ENCODE measurements around the gene RPP25. TPM values are rescaled to one million over a fixed set of nuclear protein-coding genes. Genes with fewer than 3 reads are reported as not detected.

The RPP25 gene
- total RNA-seq, 6 experiments from 2014 or later = 0.76 to 1.7 (median 1.5) TPM

GRCh38 chr15:74962671-74963070 lies 6.1 kb upstream of the RPP25 start:
- TF ChIP-seq CTCF (IDR thresholded peaks at IDR 0.05) = no peak
- H3K4me1 Mint-ChIP-seq (ENCODE audit: low read depth) = peaks cover 55% of the 10 kb centered on the region
- H3K27ac Mint-ChIP-seq = no peak overlapping the region
- H3K4me3 Mint-ChIP-seq = no peak overlapping the region
- H3K36me3 Mint-ChIP-seq (ENCODE audit: low read depth) = no peaks in the 10 kb centered on the region
- H3K27me3 Mint-ChIP-seq (ENCODE audit: insufficient read depth) = peaks cover 14% of the 10 kb centered on the region
- no peaks in the 10 kb centered on the region for H3K9me3 Mint-ChIP-seq
- DNase-seq = no peak

- H3K27ac Mint-ChIP-seq = no peak overlapping the region
- no peaks in the 10 kb centered on the region for H3K36me3 Mint-ChIP-seq (ENCODE audit: low read depth)
- H3K4me1 Mint-ChIP-seq (ENCODE audit: low read depth) = peaks cover 58% of the 10 kb centered on the region
- no peak for DNase-seq
- H3K9me3 Mint-ChIP-seq = no peaks in the 10 kb centered on the region
- no peak for TF ChIP-seq CTCF (IDR thresholded peaks at IDR 0.05)
- peaks cover 14% of the 10 kb centered on the region for H3K27me3 Mint-ChIP-seq (ENCODE audit: insufficient read depth)
- no peak overlapping the region for H3K4me3 Mint-ChIP-seq
Measured at GRCh38 chr15:74962219-74962618, 5.6 kb upstream of the RPP25 start.

DNA sequence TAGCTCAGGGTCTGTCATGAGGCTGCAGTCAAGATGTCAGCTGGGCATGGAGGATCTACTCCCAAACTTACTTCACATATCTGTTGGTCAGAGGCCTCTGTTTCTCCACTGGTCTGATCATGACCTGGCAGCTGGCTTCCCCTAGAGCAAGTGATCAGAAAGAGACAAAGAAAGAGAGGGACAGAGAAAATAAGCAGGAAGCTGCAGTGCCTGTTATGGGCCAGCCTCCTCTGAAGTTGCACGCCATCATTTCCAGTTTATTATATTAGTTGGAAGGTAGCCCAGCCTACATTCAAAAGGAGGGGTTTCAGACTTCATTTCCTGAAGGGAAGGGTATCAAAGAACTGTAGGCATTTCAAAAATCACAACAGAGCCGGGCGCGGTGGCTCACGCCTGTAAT lies 5.0 kb upstream of the RPP25 start:
- H3K4me1 Mint-ChIP-seq (ENCODE audit: low read depth) = peaks cover 58% of the 10 kb centered on the region
- peaks cover 14% of the 10 kb centered on the region for H3K27me3 Mint-ChIP-seq (ENCODE audit: insufficient read depth)
- H3K36me3 Mint-ChIP-seq (ENCODE audit: low read depth) = no peaks in the 10 kb centered on the region
- H3K9me3 Mint-ChIP-seq = no peaks in the 10 kb centered on the region
- H3K27ac Mint-ChIP-seq = no peak overlapping the region
- no peak for TF ChIP-seq CTCF (IDR thresholded peaks at IDR 0.05)
- no peak for DNase-seq
- H3K4me3 Mint-ChIP-seq = no peak overlapping the region

DNA sequence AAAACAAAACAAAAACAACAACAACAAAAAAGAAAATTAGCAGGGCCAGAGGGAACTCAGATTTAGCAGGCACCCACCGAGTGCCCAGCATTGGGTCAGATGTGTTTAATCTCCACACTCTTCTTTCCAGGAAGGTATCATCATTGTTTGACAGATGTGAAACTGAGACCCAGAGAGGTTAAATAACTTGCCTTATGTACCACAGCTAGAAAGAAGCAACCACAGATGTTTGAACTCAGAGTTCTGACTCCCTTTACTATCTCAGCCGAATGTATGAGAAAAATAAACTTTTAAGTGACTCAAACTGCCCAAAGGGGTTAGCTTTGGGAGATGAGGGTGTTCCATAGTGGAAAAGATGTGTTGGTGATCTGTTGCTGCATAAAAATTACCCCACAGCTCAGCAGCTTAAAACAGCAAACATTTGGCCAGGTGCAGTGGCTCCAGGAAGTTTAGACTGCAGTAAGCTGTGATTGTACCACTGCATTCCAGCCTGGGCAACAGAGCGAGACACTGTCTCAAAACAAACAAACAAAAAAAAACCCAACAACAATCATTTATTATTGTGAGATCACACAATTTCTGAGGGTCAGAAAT lies 4.5 kb upstream of the RPP25 start:
- peaks cover 14% of the 10 kb centered on the region for H3K27me3 Mint-ChIP-seq (ENCODE audit: insufficient read depth)

GRCh38 chr15:74960286-74960685 lies 3.7 kb upstream of the RPP25 start:
- Mint-ChIP-seq H3K27me3 (ENCODE audit: insufficient read depth) (peaks cover 14% of the 10 kb centered on the region), H3K4me1 (ENCODE audit: low read depth) (peaks cover 56% of the 10 kb centered on the region)
- no peak for DNase-seq

More for the DNA sequence above, 4.5 kb upstream of the RPP25 start:
- H3K4me3 Mint-ChIP-seq = no peak overlapping the region
- H3K27ac Mint-ChIP-seq = no peak overlapping the region; the same call in 1 of the 2 replicates
- no peaks in the 10 kb centered on the region for H3K36me3 Mint-ChIP-seq (ENCODE audit: low read depth)
- H3K4me1 Mint-ChIP-seq (ENCODE audit: low read depth) = peaks cover 58% of the 10 kb centered on the region
- H3K9me3 Mint-ChIP-seq = no peaks in the 10 kb centered on the region
- DNase-seq = no peak
- TF ChIP-seq CTCF (IDR thresholded peaks at IDR 0.05) = no peak

More at GRCh38 chr15:74960286-74960685, 3.7 kb upstream of the RPP25 start:
- TF ChIP-seq CTCF (IDR thresholded peaks at IDR 0.05) = no peak
- no peaks in the 10 kb centered on the region for H3K9me3 Mint-ChIP-seq
- no peak overlapping the region for H3K27ac Mint-ChIP-seq
- no peak overlapping the region for H3K4me3 Mint-ChIP-seq
- H3K36me3 Mint-ChIP-seq (ENCODE audit: low read depth) = no peaks in the 10 kb centered on the region
